ENCODE results near the gene NCKAP5. TPM values are rescaled to one million over a fixed set of nuclear protein-coding genes. Genes with fewer than 3 reads are reported as not detected.

Gene NCKAP5
- total RNA-seq, 1 donor from 2014 or later: not detected

DNA sequence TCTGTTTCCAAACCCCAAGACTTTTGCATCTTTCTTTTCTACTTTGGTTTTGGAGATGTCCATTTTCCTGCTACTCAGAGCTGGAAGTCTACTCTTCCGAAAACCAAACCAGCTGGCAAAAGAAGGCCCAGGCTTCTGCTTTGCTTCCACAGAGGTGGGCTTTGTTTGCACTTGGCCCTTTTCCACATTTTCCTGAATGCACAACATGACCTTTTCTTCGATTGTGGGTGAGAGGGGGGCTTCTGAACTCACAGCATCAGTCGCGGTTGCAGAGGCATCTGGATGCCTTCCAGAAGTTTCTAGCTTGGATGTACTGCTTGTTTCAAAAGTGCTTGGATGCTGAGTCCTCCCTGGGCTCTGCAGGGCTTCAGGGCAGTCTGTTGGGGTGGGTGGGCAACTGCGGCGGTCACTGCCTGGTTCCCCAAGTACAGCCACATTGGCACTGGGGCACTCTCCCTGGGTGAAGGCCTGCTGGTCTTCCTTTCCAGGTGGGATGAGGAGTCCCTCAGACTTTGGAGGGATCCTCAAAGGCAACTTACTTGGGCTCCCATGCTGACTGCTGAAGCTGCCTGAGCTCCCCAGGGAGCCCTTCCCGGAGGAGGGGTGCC lies 786.0 kb downstream of the NCKAP5 start:
- Mint-ChIP-seq H3K4me3 (no peak overlapping the region), H3K27ac (no peak overlapping the region), H3K27me3 (no peaks in the 10 kb centered on the region), H3K4me1 (no peaks in the 10 kb centered on the region), H3K36me3 (ENCODE audit: low read depth) (no peaks in the 10 kb centered on the region), H3K9me3 (no peaks in the 10 kb centered on the region)
- intact Hi-C loops (cut with micrococcal nuclease): no loop called here
- no peak for DNase-seq

DNA sequence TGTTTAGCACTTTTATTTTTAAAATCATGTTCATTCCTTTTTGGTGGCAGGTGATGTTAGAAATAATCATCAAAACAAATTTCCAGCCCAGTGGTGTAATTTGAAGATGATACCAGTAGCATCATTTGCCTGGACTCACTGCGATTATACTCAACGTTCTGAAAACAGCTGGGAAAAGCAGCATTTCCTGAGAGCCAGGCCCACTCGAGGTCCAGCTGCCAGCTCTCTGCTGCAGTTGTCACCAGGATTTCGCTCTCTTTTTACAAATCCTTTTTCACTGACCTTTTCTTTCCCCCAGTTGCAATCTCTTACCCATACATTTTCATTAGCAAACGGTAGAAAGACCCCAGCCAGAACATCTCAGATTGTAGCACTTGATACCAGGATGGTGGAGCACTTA lies 787.6 kb downstream of the NCKAP5 start:
- no peaks in the 10 kb centered on the region for H3K27me3 Mint-ChIP-seq
- DNase-seq: peak; percentile 4
- no peak overlapping the region for H3K4me3 Mint-ChIP-seq
- intact Hi-C loops (cut with micrococcal nuclease): no loop called here
- H3K4me1 Mint-ChIP-seq: no peaks in the 10 kb centered on the region
- H3K36me3 Mint-ChIP-seq (ENCODE audit: low read depth): no peaks in the 10 kb centered on the region
- no peak overlapping the region for H3K27ac Mint-ChIP-seq
- no peaks in the 10 kb centered on the region for H3K9me3 Mint-ChIP-seq

DNA sequence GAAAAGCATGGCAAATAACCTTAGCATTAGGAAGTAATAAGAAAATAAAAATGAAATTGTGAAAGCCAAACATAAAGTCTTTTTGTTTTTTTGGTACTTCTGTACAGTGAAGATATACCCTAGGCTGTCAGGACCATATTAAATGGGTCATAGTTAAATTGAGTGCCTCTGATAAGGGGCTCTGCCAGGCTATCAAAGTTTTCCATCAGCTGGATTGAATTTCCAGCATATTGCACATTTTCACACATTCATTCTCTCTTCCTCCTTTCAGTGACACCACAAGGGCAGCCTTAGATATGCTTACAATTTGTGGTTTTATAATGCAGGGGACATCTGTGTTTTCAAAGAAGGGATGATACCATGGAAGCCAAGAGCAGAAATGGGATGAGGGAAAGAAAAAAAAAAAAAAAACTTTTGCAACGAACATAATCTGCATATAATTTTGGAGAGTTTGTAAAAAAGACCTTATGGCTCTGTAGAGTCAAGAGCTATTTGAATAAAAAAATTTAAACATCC lies 789.0 kb downstream of the NCKAP5 start:
- Mint-ChIP-seq H3K27ac (no peak overlapping the region), H3K36me3 (ENCODE audit: low read depth) (no peaks in the 10 kb centered on the region), H3K4me1 (no peaks in the 10 kb centered on the region), H3K27me3 (no peaks in the 10 kb centered on the region), H3K9me3 (no peaks in the 10 kb centered on the region), H3K4me3 (no peak overlapping the region)
- no peak for DNase-seq
- intact Hi-C loops (cut with micrococcal nuclease): no loop called here

DNA sequence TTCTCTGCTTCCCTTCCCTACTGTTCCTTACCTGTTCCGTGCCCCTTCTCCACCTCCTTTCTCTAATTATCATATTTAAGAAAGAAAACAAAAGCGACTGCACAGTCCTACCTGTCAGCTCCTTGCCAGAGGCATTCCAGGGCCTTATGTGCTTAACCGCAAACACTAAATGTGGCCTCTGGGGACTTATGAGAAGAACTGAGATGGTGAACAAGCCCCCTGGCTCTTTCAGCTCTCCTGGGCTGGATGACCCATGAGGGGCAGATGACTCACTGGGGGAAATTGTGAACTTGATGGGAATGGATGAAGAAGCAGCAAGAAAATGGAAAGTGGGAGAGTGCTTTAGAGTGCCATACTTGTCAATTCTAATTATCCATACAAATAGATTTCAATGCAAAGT lies 792.0 kb downstream of the NCKAP5 start:
- Mint-ChIP-seq H3K36me3 (ENCODE audit: low read depth) (no peaks in the 10 kb centered on the region), H3K9me3 (no peaks in the 10 kb centered on the region), H3K27me3 (no peaks in the 10 kb centered on the region), H3K4me1 (no peaks in the 10 kb centered on the region), H3K4me3 (no peak overlapping the region), H3K27ac (no peak overlapping the region)
- DNase-seq: no peak
- intact Hi-C loops (cut with micrococcal nuclease): no loop called here

DNA sequence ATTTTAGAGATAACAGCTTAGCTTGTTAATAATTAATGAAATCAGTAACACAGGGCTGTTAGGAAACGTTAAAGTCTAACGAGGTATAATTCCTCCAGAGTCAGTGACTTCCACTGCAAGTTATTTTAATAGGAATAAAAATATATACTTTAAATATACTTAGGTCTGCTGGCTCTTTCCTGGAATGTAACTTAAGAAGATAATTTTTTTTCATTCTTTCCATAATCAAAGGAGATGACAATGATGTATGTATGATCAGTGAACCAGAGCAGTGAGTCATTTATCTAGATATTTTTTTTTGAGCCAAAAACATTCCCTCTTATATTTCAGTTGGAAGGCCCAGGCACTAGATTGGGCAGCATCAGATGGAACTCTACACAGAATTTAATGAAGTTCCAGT lies 794.1 kb downstream of the NCKAP5 start:
- Mint-ChIP-seq H3K27me3 (no peaks in the 10 kb centered on the region), H3K9me3 (no peaks in the 10 kb centered on the region), H3K4me1 (no peaks in the 10 kb centered on the region), H3K4me3 (no peak overlapping the region), H3K36me3 (ENCODE audit: low read depth) (no peaks in the 10 kb centered on the region), H3K27ac (no peak overlapping the region)
- intact Hi-C loops (cut with micrococcal nuclease): no loop called here
- DNase-seq: no peak

DNA sequence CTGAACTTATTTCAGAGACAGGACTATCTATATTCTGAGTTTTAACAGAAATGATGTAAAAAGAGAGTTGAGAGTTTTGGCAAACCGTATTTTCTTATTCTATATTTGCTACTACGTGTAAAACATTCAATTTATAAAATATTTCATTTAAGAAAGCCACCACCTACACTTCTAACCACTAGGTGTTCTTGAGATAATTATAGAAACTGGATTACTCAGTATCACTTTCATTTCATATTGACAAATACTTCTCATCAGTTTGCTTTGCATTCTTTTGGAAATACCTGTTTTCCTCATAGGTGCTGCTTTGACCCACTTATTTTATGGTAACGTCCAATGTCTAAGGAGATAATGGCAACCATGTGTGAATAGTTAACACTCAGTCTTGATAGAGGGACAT lies 794.9 kb downstream of the NCKAP5 start:
- no peaks in the 10 kb centered on the region for H3K4me1 Mint-ChIP-seq
- H3K27me3 Mint-ChIP-seq: no peaks in the 10 kb centered on the region
- no peak overlapping the region for H3K27ac Mint-ChIP-seq
- intact Hi-C loops (cut with micrococcal nuclease): no loop called here
- no peaks in the 10 kb centered on the region for H3K9me3 Mint-ChIP-seq
- no peak overlapping the region for H3K4me3 Mint-ChIP-seq
- DNase-seq: no peak
- no peaks in the 10 kb centered on the region for H3K36me3 Mint-ChIP-seq (ENCODE audit: low read depth)

DNA sequence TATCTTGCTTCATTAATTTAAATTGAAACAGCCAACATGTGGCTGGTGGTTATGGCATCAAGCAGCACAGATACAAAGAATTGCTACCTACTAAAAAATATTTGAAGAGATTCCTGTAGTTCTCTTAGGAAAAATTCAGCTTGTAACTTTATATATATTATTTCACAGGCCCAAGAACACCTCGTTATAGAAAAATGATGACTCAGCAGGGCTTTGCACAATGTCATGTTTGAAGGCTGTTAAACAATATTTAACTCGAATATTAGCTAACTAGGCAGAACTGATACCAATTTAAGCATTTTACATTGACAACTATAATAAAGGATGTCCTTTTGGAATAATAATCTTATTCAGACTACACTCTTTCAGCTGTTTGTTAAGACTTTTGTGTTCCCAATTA lies 795.9 kb downstream of the NCKAP5 start:
- H3K27me3 Mint-ChIP-seq: no peaks in the 10 kb centered on the region
- intact Hi-C loops (cut with micrococcal nuclease): no loop called here
- no peak for DNase-seq
- no peaks in the 10 kb centered on the region for H3K36me3 Mint-ChIP-seq (ENCODE audit: low read depth)
- H3K9me3 Mint-ChIP-seq: peaks cover 2% of the 10 kb centered on the region
- H3K27ac Mint-ChIP-seq: no peak overlapping the region
- no peaks in the 10 kb centered on the region for H3K4me1 Mint-ChIP-seq
- no peak overlapping the region for H3K4me3 Mint-ChIP-seq

DNA sequence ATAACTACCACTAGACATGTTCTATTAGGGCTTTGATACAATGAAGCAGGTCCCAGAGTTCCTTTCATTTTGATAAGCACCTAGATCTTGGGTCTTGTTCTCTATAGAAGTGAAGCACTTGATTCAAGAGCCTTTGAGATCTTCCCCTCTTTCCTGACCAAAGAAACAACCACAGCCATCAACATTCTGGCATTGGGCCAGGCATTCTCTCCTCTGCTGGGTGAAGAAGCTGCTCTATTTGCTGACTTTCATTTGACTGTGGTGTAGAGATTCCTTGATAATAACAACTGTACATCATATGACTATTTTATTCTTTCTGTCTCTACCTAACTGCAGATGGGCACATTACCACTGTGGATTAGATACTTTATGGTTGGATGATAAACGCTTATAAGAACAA lies 801.7 kb downstream of the NCKAP5 start:
- Mint-ChIP-seq H3K27ac (no peak overlapping the region), H3K27me3 (no peaks in the 10 kb centered on the region), H3K36me3 (ENCODE audit: low read depth) (no peaks in the 10 kb centered on the region), H3K4me1 (no peaks in the 10 kb centered on the region), H3K4me3 (no peak overlapping the region), H3K9me3 (peaks cover 2% of the 10 kb centered on the region)
- peak; percentile 10 for DNase-seq
- intact Hi-C loops (cut with micrococcal nuclease): no loop called here

DNA sequence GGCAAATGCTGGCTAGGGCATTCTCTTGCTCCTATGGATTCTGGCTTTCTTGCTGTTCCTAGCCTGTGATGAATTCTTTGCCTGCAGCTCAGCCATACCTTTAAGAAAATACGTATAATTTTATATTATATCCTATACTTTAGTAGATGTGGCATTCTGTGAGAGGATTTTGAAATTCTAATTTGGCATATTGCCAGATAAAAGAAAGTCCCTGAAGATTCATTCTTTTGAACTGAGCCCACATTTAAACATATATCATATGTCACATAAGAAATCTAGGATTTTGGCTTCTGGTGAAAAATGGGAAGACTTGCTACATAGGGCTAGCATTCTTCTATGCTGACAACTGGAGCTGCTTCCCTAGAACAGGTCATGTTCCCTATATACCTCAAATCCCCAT lies 806.8 kb downstream of the NCKAP5 start:
- no peak for DNase-seq
- Mint-ChIP-seq H3K27ac (no peak overlapping the region), H3K27me3 (no peaks in the 10 kb centered on the region), H3K36me3 (ENCODE audit: low read depth) (no peaks in the 10 kb centered on the region), H3K9me3 (no peaks in the 10 kb centered on the region), H3K4me1 (no peaks in the 10 kb centered on the region), H3K4me3 (no peak overlapping the region)
- intact Hi-C loops (cut with micrococcal nuclease): no loop called here

DNA sequence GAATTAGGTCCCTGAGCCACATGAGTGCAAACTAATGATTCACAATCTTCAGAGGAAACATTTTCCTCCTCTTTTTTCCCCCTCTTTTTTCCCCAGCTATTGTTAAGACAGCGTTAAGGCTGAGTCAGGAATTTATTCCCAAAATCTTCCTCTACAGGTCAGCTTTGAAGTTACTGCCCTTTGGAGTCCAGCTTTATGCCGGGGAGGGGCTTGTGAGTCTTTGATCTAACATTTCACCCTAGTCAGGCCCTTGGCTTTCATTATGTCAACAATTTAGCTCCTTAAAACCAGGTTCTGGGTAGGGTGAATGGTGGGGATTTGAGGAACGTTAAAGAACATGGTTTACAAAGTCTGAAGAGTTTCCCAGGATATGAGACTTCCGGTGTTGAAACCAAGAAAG lies 807.3 kb downstream of the NCKAP5 start:
- no peaks in the 10 kb centered on the region for H3K36me3 Mint-ChIP-seq (ENCODE audit: low read depth)
- DNase-seq: peak; percentile 9
- no peaks in the 10 kb centered on the region for H3K27me3 Mint-ChIP-seq
- H3K4me3 Mint-ChIP-seq: no peak overlapping the region
- no peaks in the 10 kb centered on the region for H3K4me1 Mint-ChIP-seq
- no peak overlapping the region for H3K27ac Mint-ChIP-seq
- H3K9me3 Mint-ChIP-seq: no peaks in the 10 kb centered on the region
- intact Hi-C loops (cut with micrococcal nuclease): no loop called here

DNA sequence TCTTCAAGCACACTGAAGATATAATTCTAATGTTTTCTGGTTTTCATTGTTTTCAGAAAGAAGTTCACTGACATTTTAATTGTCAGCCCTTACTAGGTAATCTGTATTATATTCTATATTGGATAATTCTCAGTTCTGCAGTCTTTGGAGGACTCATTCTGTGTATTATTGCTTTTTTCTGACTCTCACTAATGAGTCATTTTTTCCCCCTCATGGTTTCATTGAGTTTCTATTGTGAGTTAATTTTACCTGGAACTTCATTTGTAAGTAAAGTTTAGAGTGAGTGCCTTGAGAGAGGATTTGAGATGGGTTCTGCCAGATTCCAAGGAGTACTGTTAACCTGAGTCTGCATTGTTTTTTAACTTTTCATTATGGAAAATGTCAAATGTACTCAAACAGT lies 807.9 kb downstream of the NCKAP5 start:
- H3K9me3 Mint-ChIP-seq: no peaks in the 10 kb centered on the region
- no peak overlapping the region for H3K27ac Mint-ChIP-seq
- H3K4me3 Mint-ChIP-seq: no peak overlapping the region
- H3K36me3 Mint-ChIP-seq (ENCODE audit: low read depth): no peaks in the 10 kb centered on the region
- no peaks in the 10 kb centered on the region for H3K4me1 Mint-ChIP-seq
- DNase-seq: no peak
- intact Hi-C loops (cut with micrococcal nuclease): no loop called here
- no peaks in the 10 kb centered on the region for H3K27me3 Mint-ChIP-seq

DNA sequence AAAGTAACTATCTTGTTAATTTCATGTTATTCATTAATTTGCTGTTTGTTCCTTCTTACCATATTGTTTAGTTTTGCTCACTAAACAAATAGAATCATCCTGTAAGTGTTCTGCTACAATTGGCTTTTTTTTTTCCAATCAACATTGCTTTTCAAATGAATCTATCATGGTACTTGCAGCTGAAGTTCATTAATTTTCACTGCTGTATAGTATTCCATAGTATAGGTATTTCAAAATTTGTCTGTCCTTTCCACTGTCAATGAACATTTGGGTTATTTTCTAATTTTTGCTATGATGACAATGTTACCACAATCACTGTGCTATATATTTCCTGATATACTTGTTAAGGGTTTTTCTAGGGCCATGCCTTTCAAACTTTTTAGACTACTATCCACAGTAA lies 809.3 kb downstream of the NCKAP5 start:
- no peaks in the 10 kb centered on the region for H3K27me3 Mint-ChIP-seq
- peaks cover 3% of the 10 kb centered on the region for H3K9me3 Mint-ChIP-seq
- no peaks in the 10 kb centered on the region for H3K4me1 Mint-ChIP-seq
- no peak for DNase-seq
- intact Hi-C loops (cut with micrococcal nuclease): no loop called here
- H3K27ac Mint-ChIP-seq: no peak overlapping the region
- H3K4me3 Mint-ChIP-seq: no peak overlapping the region
- no peaks in the 10 kb centered on the region for H3K36me3 Mint-ChIP-seq (ENCODE audit: low read depth)

DNA sequence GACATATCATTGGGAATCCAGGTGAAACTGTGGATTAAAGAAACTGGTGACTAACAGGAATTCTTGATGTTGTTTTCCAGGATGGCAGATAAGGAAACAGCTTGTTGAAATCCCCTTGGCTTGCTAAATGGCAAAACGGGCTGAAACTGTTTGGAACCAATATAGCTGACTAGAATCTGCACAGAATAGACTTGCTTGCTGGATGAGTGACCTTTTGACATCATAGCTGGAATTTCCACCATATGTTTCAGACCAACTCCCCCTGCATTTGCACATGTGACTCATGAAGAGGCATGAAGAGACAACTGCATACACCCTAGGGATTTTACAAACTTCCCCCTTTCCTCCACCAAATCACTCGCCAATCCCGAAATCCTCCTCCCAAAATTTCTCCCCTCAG lies 810.6 kb downstream of the NCKAP5 start:
- Mint-ChIP-seq H3K36me3 (ENCODE audit: low read depth) (no peaks in the 10 kb centered on the region), H3K4me3 (no peak overlapping the region), H3K27me3 (no peaks in the 10 kb centered on the region), H3K4me1 (no peaks in the 10 kb centered on the region), H3K9me3 (peaks cover 3% of the 10 kb centered on the region), H3K27ac (no peak overlapping the region)
- peak; percentile 0 for DNase-seq
- intact Hi-C loops (cut with micrococcal nuclease): no loop called here

DNA sequence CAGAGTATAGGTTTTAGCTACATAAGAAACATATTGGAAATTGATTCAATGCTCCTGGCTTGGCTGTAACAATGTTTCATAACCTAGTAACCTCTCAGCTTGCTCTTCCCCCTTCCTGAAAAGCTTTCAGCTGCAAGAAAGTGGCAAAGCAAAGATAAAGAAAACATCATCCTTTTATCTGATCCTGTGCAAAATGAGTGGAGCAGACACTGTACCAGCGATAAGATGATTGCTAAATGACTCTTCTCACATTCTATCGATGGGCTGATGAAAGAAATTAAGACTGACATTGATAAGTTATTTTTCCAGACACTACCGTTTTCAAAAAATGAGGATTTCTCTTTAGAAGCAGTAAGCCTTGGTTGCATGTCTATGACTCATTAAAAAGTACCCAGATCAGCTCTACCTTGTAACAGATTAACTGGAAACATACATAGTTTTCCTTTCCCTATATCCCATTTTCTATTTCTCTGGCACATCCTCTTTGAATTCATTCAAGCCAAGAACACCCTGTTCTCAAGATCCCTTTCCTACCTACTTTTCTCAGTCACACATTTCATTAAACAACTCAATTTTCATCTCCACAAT lies 811.2 kb downstream of the NCKAP5 start:
- Mint-ChIP-seq H3K9me3 (peaks cover 3% of the 10 kb centered on the region), H3K36me3 (ENCODE audit: low read depth) (no peaks in the 10 kb centered on the region), H3K4me3 (no peak overlapping the region), H3K27ac (no peak overlapping the region), H3K4me1 (no peaks in the 10 kb centered on the region), H3K27me3 (no peaks in the 10 kb centered on the region)
- peak; percentile 1 for DNase-seq
- intact Hi-C loops (cut with micrococcal nuclease): no loop called here

DNA sequence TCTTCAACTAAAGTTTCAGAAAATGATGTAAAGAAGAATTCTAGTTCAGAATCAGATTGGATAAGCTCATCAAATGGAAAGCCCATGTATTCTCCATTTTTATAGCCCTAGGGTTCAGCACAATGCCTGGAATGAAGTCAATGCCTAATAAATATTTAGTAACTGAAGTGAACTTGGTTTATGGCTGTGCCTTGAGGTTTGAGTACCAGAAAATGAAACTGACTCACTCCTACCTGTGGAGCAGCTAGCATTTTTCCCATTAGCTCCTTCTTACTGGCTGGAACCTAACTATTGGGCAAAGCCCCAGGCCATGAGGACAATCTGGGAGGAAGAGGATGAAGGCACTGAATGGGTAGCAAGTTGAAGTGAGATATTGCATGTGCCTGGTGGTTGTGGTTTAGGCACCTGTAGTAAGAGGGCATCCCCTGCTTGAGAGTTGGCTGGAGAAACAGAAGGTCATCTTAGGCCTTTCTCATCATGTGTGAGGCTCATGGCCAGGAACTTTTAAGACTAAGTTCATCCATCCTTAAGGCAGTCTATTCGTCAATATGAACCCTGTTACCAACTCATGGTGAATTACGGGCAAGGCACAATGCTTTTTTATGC lies 813.3 kb downstream of the NCKAP5 start:
- Mint-ChIP-seq H3K9me3 (peaks cover 3% of the 10 kb centered on the region), H3K27ac (no peak overlapping the region), H3K36me3 (ENCODE audit: low read depth) (no peaks in the 10 kb centered on the region), H3K4me3 (no peak overlapping the region), H3K27me3 (no peaks in the 10 kb centered on the region), H3K4me1 (no peaks in the 10 kb centered on the region)
- intact Hi-C loops (cut with micrococcal nuclease): no loop called here
- peak; percentile 20 for DNase-seq

All from activated CD4-positive, alpha-beta T cell treated with anti-CD3 and anti-CD28 coated beads, Interleukin-2, amount 10 ng/mL, durations not matched to agents 24 days and 14 days (primary cell).